SU-DHL-6 (cell line): ENCODE measurements around the gene HBG2.

Source experiments
- CTCF ChIP-seq: fragments of 200-600 bp; sonication (generic); IDR thresholded peaks from one replicate; pipeline ENCODE4 v1.5.1; 2017; ENCODE audit warnings: antibody characterized with exemption, mild to moderate bottlenecking, low read length, moderate library complexity; ENCODE audit not compliant: insufficient read depth, poor library complexity, severe bottlenecking
- EZH2phosphoT487 ChIP-seq: fragments of 200-600 bp; sonication (generic), shearing (Covaris generic); conservative IDR thresholded peaks from 2 replicates; pipeline ENCODE4 v1.6.1; 2018; ENCODE audit warnings: mild to moderate bottlenecking, antibody characterized with exemption, low read length, moderate library complexity, mixed read lengths

GRCh38 chr11:5289696-5290095, 35.1 kb upstream of the HBG2 start:
- no peak for TF ChIP-seq CTCF
- no peak for TF ChIP-seq EZH2phosphoT487
